ENCODE results near the gene REL.

The REL gene

DNA sequence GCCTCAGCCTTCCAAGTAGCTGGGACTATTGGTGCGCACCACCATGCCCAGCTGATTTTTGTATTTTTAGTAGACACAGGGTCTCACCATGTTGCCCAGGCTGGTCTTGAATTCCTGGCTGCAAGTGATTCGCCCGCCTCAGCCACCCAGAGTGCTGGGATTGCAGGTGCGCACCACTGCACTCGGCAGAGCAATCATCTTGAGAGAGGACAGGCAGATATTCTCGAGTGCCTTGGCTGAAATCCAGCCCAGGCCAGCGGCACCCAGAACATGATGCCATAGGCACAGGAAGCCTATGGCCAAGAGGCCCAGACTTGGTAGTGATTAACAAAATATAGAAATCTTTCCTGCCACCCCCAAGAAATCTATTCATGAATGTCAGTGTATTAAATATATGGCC is 78.1 kb downstream of the REL start:
- TF ChIP-seq EGR1 (IDR thresholded peaks at IDR 0.05) (no peak), CREB1 (IDR thresholded peaks at IDR 0.05; ENCODE audit: low read depth) (no peak)

DNA sequence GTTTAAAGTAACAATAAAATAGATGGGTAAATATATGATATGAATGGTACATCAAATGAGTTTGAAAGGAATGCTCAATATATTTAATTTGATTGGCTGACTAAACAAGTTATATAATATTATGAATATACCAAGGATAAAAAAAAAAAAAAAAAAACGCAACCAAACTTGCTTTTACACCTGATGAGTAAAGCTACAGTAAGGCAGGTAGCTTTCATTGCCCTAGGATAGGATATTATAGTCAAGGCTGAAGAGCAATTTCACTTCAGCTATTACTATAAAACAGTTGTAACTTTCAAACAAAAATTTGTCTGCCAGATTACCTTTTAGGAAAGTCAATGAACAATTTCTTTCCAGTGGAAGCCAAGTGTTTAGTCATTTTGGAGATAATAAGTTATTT is 79.3 kb downstream of the REL start:
- TF ChIP-seq CREB1 (IDR thresholded peaks at IDR 0.05; ENCODE audit: low read depth) (no peak), YY1 (IDR thresholded peaks at IDR 0.05; ENCODE audit: low read depth) (no peak), CEBPB (IDR thresholded peaks at IDR 0.05) (no peak), TCF12 (IDR thresholded peaks at IDR 0.05; ENCODE audit: low read depth) (no peak), NFIC (IDR thresholded peaks at IDR 0.05) (no peak), ZBTB7A (IDR thresholded peaks at IDR 0.05; ENCODE audit: low read depth) (no peak), FOXM1 (IDR thresholded peaks at IDR 0.05; ENCODE audit: borderline replicate concordance, low read depth) (no peak), EP300 (IDR thresholded peaks at IDR 0.05; ENCODE audit: borderline replicate concordance) (no peak), TAF1 (IDR thresholded peaks at IDR 0.05; ENCODE audit: low read depth) (no peak), RAD21 (IDR thresholded peaks at IDR 0.05; ENCODE audit: low read depth) (no peak), TEAD4 (IDR thresholded peaks at IDR 0.05) (no peak), EGR1 (IDR thresholded peaks at IDR 0.05) (no peak)
- TF ChIP-seq, protein P1, sequence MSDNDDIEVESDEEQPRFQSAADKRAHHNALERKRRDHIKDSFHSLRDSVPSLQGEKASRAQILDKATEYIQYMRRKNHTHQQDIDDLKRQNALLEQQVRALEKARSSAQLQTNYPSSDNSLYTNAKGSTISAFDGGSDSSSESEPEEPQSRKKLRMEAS (IDR thresholded peaks at IDR 0.05), result no peak
- TF ChIP-seq, protein P2, sequence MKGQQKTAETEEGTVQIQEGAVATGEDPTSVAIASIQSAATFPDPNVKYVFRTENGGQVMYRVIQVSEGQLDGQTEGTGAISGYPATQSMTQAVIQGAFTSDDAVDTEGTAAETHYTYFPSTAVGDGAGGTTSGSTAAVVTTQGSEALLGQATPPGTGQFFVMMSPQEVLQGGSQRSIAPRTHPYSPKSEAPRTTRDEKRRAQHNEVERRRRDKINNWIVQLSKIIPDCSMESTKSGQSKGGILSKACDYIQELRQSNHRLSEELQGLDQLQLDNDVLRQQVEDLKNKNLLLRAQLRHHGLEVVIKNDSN (IDR thresholded peaks at IDR 0.05), result no peak
- TF ChIP-seq, protein P3, sequence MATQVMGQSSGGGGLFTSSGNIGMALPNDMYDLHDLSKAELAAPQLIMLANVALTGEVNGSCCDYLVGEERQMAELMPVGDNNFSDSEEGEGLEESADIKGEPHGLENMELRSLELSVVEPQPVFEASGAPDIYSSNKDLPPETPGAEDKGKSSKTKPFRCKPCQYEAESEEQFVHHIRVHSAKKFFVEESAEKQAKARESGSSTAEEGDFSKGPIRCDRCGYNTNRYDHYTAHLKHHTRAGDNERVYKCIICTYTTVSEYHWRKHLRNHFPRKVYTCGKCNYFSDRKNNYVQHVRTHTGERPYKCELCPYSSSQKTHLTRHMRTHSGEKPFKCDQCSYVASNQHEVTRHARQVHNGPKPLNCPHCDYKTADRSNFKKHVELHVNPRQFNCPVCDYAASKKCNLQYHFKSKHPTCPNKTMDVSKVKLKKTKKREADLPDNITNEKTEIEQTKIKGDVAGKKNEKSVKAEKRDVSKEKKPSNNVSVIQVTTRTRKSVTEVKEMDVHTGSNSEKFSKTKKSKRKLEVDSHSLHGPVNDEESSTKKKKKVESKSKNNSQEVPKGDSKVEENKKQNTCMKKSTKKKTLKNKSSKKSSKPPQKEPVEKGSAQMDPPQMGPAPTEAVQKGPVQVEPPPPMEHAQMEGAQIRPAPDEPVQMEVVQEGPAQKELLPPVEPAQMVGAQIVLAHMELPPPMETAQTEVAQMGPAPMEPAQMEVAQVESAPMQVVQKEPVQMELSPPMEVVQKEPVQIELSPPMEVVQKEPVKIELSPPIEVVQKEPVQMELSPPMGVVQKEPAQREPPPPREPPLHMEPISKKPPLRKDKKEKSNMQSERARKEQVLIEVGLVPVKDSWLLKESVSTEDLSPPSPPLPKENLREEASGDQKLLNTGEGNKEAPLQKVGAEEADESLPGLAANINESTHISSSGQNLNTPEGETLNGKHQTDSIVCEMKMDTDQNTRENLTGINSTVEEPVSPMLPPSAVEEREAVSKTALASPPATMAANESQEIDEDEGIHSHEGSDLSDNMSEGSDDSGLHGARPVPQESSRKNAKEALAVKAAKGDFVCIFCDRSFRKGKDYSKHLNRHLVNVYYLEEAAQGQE (IDR thresholded peaks at IDR 0.05; ENCODE audit: low read depth), result no peak

DNA sequence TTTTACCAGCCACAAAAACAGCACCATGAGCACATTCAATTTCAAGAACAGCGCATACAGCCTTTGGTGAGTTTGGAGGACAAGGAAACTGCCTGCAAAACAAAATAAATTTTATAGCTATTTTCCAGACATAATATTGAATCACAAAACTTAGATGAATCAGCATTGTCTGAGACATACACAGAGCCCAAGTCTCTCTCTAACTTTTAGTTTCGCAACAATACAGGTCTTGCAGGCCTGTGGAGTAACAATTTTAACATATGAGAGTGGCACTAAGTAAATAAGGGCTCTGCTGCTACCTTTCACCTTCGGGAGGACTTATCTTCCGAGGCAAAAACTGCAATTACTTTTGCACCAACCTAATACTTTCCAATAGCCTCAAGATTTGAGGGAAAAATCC is 80.1 kb downstream of the REL start:
- TF ChIP-seq, protein P1 (IDR thresholded peaks at IDR 0.05), result no peak
- TF ChIP-seq YY1 (IDR thresholded peaks at IDR 0.05; ENCODE audit: low read depth) (no peak), CEBPB (IDR thresholded peaks at IDR 0.05) (peak; percentile 45; the same call in 1 of the 2 replicates), TEAD4 (IDR thresholded peaks at IDR 0.05) (no peak), TAF1 (IDR thresholded peaks at IDR 0.05; ENCODE audit: low read depth) (no peak)

DNA sequence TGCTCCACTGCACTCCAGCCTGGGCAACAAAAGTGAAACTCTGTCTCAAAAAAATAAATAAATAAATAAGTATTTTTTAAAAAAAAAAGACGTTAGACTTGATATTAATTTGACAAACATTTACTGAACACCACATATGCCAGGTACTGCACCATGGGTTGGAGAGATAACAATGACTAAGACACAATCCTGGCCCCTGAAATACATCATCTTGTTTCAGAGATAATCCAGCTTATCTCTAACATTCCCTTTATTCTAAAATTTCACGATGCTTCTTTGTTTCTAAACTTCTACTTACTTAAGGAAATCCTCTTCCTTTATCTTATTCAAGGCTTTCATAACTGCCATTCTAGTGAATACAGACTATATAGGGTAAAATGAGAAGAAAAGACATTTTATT is 81.2 kb downstream of the REL start:
- TF ChIP-seq RAD21 (IDR thresholded peaks at IDR 0.05; ENCODE audit: low read depth) (no peak), ZBTB7A (IDR thresholded peaks at IDR 0.05; ENCODE audit: low read depth) (no peak), YY1 (IDR thresholded peaks at IDR 0.05; ENCODE audit: low read depth) (no peak), TEAD4 (IDR thresholded peaks at IDR 0.05) (no peak), EGR1 (IDR thresholded peaks at IDR 0.05) (no peak), CREB1 (IDR thresholded peaks at IDR 0.05; ENCODE audit: low read depth) (no peak)

DNA sequence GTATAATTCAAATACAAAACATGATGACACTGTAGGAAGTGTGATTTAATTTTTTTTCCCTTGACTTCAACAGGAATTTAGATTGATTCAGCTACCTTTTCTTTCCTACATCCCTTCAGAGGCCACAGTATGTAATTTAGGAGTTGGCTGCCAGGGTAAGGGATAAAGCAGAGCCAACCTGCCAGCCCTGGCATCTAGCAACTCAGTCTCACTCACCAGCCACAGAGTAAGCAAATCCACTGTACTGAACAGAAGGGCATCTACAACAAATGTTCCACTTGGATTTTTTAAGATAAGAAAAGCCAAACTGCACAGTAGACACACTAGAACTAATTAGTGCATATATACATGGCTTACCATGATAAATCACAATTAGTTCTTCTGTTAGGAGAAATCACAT is 81.8 kb downstream of the REL start:
- TF ChIP-seq TCF12 (IDR thresholded peaks at IDR 0.05; ENCODE audit: low read depth) (no peak), EGR1 (IDR thresholded peaks at IDR 0.05) (no peak), NFIC (IDR thresholded peaks at IDR 0.05) (no peak)

DNA sequence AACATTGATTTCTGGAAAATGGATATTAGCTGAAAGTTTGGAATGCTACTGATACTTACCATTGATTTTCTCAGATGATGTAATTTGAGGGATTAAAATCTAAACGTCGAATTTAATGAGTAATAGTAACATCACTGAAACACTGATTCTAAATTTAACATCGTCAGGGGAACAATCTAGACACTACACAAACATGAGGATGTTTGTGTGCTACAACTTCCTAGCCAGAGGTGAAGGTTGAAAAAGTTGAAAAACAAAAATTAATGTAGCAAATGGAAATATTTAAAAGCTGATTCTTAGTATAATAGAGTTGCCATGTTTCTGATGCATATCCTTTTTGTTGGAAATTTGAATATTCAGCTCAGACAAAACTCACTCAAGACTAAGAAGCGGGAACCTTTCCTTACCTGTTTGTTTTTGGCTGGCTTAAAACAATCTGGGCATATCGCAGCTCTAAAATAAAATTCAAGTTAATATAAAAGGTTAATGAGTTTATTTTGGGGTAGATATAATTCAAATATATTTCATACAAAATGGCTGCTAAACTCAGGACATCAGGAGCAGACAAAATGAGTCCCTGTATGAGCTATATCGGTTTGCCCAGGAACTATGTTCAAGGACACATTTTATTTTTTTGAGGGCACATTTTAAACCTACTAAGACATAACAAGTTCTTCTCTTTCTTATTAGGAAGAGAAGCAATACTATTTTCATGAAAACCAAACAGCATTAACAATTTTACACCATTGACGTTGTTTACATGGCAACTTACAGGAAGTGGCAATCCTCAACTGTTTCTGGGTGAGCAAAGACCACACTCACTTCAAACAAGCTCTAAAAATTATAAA is 83.5 kb downstream of the REL start:
- TF ChIP-seq EP300 (IDR thresholded peaks at IDR 0.05; ENCODE audit: borderline replicate concordance), result no peak
- TF ChIP-seq YY1 (IDR thresholded peaks at IDR 0.05; ENCODE audit: low read depth), result no peak
- TF ChIP-seq FOXM1 (IDR thresholded peaks at IDR 0.05; ENCODE audit: borderline replicate concordance, low read depth), result no peak
- no peak for TF ChIP-seq TAF1 (IDR thresholded peaks at IDR 0.05; ENCODE audit: low read depth)
- TF ChIP-seq, protein P2 (IDR thresholded peaks at IDR 0.05), result no peak
- no peak for TF ChIP-seq RAD21 (IDR thresholded peaks at IDR 0.05; ENCODE audit: low read depth)
- TF ChIP-seq TCF12 (IDR thresholded peaks at IDR 0.05; ENCODE audit: low read depth), result no peak
- TF ChIP-seq EGR1 (IDR thresholded peaks at IDR 0.05), result no peak
- TF ChIP-seq CREB1 (IDR thresholded peaks at IDR 0.05; ENCODE audit: low read depth), result no peak
- no peak for TF ChIP-seq NFIC (IDR thresholded peaks at IDR 0.05)
- TF ChIP-seq, protein P3 (IDR thresholded peaks at IDR 0.05; ENCODE audit: low read depth), result no peak
- TF ChIP-seq CEBPB (IDR thresholded peaks at IDR 0.05), result no peak
- TF ChIP-seq ZBTB7A (IDR thresholded peaks at IDR 0.05; ENCODE audit: low read depth), result no peak
- TF ChIP-seq TEAD4 (IDR thresholded peaks at IDR 0.05), result no peak
- TF ChIP-seq, protein P1 (IDR thresholded peaks at IDR 0.05), result no peak
